Neural progenitor cell (in vitro differentiated cells): ENCODE data around the gene TRABD2A.

Experiments
- EZH2 ChIP-seq: fragments of 200-600 bp; sonication (generic); IDR thresholded peaks from 2 replicates; pipeline ENCODE4 v1.6.1; 2017; ENCODE audit warnings: antibody characterized with exemption, mild to moderate bottlenecking, moderate library complexity
- TF ChIP-seq, protein P1 (sequence below): fragments of 200-600 bp; sonication (generic); IDR thresholded peaks from 2 replicates; pipeline ENCODE4 v1.5.1; 2017; ENCODE audit warnings: antibody characterized with exemption, mild to moderate bottlenecking

DNA sequence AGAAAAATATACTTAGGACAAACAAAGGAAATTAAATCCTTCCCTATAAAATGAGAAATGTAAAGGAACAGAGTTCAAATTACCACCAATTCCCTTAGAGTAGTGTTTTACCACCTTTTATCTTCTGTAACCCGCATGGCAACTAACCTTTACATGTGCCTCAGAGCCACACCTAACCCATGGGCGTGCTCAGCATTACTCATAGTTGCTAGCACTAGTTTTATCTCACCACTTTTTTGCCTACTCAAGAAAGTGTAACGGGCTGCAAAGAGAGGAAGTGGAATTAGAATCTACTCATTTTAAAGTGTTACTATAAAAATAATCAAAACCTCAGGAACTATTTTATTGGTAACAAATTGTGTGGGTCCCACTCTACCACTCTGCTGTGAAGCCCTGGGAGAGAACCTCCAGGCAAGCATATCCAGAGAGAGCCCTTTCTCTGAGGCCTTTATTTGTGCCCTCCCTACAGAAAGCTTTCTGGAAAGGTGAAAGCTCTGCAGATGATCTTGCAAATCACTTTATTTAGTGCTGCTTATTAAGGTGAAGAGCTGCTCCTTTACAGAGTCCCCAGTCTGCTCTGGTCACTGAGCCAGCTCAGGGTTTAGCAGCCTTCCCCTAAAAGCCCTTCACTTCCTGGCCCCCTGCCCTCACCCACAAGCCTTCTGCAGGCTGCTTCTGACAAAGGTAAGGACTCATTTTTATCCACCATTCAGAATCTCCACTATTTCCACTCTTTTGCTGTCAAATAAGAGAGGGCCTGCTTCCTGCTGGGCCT, 98.8 kb downstream of the TRABD2A start:
- TF ChIP-seq EZH2: no peak
- TF ChIP-seq, protein P1, sequence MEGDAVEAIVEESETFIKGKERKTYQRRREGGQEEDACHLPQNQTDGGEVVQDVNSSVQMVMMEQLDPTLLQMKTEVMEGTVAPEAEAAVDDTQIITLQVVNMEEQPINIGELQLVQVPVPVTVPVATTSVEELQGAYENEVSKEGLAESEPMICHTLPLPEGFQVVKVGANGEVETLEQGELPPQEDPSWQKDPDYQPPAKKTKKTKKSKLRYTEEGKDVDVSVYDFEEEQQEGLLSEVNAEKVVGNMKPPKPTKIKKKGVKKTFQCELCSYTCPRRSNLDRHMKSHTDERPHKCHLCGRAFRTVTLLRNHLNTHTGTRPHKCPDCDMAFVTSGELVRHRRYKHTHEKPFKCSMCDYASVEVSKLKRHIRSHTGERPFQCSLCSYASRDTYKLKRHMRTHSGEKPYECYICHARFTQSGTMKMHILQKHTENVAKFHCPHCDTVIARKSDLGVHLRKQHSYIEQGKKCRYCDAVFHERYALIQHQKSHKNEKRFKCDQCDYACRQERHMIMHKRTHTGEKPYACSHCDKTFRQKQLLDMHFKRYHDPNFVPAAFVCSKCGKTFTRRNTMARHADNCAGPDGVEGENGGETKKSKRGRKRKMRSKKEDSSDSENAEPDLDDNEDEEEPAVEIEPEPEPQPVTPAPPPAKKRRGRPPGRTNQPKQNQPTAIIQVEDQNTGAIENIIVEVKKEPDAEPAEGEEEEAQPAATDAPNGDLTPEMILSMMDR: no peak
